NCI-H2081 treated with DMSO at 0.1 percent for 48 hours (cell line): Measurements from ENCODE around the gene DNAJC19.

ENCODE experiments used
- DNase-seq: peaks from one replicate; lab custom pipeline; 2025; lab: John Stamatoyannopoulos, UW

Gene DNAJC19

DNA sequence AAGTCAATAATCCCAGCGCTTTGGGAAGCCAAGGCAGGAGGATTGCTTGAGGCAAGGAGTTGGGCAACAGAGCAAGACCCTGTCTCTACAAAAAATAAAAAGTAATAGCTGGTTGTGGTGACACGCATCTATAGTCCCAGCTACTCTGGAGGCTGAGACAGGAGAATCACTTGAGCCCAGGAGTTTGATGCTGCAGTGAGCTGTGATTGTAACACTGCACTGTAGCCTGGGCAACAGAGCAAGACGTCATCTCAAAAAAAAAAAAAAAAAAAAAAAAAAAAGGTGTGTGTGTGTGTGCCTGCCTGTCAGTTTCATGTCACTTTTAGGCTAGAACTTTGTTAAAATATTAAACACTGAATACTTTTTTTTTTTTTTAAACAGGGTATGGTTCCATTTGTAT lies 28.4 kb downstream of the DNAJC19 start:
- DNase-seq, result no peak

DNA sequence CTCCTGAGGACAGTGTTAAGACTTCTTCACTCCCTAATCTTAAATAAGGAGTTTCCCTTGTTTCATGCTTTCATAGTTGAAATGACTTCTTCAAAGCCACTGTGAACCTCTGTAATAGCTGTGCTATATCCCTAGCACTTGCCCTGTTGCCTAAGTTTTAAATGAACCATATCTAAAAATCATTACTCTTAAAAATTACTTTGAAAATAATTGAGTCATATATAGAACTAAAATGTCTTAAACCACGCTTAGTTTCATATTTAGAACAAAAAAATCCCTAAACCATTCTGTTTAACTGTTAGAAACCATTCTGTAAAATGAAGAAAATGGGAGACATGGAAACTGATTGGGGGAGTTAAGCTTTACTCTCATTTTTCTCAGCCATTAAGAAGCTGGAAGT lies 29.8 kb downstream of the DNAJC19 start:
- DNase-seq, result no peak

DNA sequence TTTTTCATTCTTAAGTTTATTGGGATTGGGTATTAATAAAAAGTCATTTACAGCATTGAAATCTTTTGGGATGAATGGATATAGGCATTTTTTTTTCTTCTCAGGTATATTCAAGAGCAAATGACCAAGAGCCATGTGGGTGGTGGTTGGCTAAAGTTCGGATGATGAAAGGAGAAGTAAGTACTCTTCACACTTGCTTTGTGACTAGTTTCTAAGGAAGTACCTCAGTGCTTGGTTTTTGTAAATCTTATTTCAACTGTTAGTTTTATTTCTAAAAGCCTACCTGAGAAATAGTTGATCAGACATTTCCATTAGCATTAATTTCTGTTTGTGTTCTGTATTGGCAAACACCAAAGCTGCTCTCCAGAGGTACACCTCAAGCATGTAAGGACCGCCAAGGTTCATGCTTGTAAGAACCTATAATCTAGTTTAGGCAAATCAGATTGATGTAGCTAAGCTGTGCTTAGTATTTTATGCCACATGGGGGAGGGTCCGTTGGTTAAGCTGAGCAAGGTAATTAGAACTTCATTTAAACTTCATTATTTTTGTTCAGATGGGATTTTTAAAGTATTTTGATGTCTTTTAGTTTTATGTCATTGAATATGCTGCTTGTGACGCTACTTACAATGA lies 41.7 kb downstream of the DNAJC19 start:
- no peak for DNase-seq

DNA sequence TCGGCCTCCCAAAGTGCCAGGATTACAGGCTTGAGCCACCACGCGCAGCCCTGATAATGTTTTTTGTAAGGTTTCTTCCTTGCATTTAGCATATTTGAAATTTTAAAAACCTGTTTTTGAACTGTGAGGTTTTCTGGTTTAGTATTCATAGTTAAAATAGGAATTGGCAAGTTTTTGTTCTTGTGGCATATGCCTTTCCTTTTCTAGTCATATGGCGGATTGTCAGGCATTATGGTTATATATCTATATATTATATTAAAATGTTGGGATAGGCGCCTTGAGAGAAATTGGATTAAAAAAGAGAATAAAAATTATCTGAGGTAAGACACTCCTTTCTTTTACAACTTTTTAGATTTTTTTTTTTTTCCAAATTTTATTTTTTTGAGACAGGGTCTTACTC lies 48.7 kb downstream of the DNAJC19 start:
- no peak for DNase-seq

DNA sequence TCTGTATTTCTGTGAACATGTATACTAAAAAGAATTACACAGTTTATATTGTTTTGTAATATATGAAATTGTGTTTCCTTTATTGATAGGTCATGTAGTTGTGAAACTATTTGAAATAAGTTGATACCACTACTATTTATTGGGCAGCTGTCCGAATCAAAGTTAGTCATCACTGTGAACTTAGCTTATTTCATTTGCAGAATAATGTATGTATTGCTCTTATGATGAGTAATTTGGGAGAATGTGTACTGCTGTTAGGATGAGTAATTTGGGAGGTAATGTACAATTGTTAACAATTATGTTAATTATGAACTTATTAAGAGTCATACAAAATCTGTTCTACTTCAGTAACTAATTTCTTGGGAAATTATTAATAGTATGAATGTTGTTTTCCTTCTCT lies 54.9 kb downstream of the DNAJC19 start:
- no peak for DNase-seq
